Muscle of arm (tissue), 12 donors: Measurements from ENCODE around the gene FAXDC2. TPM values are rescaled to one million over a fixed set of nuclear protein-coding genes. Genes with fewer than 3 reads are reported as not detected.
"Not testable (repeated sequence)": the region's sequence is repeated elsewhere in the genome, so short reads cannot be mapped to it uniquely, and the experiment has no call there.

Experiments used
- DNase-seq: peaks from one replicate; pipeline ENCODE4 v3.0.0-alpha.2; 2013
- polyA plus RNA-seq, 12 donors: library from polyadenylated mRNA; unstranded; fragments of 120-200 nt; gene quantifications; one replicate each; pipeline ENCODE4 v1.2.1, GENCODE V29; 2013; ENCODE audit not compliant: insufficient read length in 12 of 12

FAXDC2 gene
- polyA plus RNA-seq, 12 donors = 5.2 to 24.3 (median 14.9) TPM; not detected in 1

- no peak for DNase-seq
Measured at GRCh38 chr5:154834053-154834452, 16.4 kb downstream of the FAXDC2 start.

DNA sequence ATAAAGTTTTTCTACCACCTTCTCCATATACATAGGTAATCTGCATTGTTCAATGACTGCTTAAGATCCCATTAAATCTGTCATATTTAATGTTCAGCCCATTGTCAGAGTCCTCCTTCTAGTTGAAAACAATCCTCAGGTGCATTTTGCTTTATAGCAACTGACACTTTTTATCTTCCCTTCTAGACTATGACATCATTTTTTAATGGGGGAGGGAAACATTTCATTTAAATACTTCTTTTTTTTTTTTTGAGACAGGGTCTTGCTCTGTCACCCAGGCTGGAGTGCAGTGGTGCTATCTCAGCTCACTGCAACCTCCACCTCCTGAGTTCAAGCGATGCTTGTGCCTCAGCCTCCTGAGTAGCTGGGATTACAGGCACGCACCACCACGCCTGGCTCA, 17.6 kb downstream of the FAXDC2 start:
- not testable (repeated sequence) for DNase-seq

GRCh38 chr5:154831451-154831850, 19.0 kb downstream of the FAXDC2 start:
- DNase-seq = no peak

DNA sequence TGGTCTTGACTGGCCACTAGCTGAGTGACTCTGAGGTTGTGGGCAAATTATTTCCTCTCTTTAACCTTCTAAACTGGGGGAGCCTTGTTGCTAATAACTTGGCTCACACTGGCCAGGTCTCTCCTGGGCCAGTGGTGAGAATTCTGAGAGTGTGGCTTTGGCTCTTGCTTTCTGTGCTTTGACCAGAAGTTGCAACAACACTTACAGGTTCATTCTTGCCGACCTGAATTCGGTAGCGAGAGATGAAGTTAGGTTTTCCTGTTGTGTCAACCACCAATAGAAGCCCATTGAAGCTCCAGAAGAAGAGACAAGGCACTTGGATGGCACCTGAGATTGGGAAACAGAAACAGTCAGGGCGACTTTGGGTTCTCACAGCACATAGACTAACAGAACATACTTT, 19.8 kb downstream of the FAXDC2 start:
- DNase-seq = no peak

- DNase-seq = no peak
Measured at GRCh38 chr5:154830219-154830595, 20.2 kb downstream of the FAXDC2 start.

DNA sequence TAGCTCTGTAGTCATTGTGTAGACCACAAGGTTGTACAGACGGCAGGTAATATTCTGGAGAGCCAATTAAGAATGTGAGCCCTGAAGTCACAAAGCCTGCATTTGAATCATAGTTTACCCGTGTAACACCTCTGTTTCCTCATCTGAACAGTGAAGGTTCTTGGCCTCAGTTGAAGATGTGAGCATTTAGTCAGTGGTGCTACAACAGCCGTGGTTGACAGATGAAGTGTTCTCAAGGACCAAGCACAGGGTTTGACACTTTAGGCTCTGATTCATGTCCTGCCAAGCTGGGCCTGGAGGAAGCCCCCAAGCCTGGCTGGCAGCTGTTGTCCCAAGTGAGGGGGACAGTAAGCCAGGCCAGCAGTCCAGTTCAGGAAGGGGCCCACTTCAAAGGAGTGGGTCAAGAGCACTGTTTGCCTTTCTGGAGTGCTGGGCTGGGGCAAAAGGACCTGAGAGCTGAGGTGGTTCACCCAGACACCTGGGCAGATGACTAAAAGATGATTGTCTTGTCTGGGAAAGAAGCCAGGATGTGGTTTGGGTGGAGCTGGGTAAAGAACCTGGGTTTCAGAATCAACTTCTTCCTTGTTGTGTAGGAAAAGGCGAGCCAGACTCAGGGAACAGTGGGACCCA, 20.7 kb downstream of the FAXDC2 start:
- DNase-seq = no peak

- no peak for DNase-seq
Measured at GRCh38 chr5:154829181-154829588, 21.2 kb downstream of the FAXDC2 start.

- DNase-seq = no peak
Measured at GRCh38 chr5:154824070-154824469, 26.3 kb downstream of the FAXDC2 start.

DNA sequence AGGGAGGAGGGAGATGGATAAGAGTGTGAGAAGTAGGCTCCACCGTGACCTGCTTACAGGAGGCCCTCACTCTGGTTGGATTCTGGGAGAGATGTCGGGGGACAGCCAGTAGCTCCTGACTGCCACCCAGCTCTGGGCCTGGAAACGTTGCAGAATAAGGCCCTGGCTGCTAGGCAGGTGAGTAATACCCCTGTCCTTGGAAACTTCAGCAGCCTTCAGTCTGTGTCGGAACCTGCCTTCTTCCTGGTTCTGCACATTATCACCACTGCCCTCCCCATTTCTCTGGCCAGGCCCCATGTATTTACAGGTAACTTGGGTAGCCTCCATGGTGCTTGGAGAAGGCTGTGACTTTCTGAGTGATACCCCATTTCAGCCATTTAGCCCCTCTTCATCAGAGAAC, 26.8 kb downstream of the FAXDC2 start:
- no peak for DNase-seq

DNA sequence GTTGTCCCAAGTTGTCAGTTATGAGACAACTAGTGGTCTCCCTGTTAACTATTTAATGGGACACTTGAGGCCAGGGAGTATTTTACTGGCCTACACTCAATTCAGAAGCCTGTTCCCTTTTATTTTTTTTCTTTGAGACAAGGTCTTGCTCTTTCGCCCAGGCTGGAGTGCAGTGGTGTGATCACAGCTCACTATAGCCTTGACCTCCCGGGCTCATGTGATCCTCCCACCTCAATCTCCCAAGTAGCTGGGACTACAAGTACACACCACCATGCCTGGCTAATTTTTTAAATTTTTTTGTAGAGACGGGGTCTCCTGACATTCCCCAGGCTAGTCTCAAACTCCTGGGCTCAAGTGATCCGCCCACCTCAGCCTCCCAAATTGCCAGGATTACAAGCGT, 27.5 kb downstream of the FAXDC2 start:
- DNase-seq = not testable (repeated sequence)

- DNase-seq = no peak
Measured at GRCh38 chr5:154820383-154820782, 30.0 kb downstream of the FAXDC2 start.

DNA sequence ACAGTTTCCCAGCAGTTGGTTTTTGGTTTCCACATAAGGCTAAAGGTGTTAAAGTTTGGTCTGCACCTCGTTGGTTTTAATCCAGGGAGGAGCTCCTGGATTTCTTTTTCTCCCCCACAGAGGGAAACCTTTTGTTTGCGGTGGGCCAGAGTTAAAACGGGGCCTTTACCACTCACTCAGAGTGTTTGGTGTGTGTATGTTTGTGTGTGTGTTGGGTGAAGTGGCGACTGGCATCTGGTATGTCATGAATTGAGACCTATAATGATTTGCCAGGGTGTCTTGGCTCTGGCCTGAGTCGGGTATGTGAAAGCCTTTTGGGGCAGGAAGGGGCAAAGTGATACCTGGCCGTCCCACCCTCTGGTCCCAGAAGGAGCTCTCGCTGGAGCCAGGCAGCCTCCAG, 30.9 kb downstream of the FAXDC2 start:
- no peak for DNase-seq

DNA sequence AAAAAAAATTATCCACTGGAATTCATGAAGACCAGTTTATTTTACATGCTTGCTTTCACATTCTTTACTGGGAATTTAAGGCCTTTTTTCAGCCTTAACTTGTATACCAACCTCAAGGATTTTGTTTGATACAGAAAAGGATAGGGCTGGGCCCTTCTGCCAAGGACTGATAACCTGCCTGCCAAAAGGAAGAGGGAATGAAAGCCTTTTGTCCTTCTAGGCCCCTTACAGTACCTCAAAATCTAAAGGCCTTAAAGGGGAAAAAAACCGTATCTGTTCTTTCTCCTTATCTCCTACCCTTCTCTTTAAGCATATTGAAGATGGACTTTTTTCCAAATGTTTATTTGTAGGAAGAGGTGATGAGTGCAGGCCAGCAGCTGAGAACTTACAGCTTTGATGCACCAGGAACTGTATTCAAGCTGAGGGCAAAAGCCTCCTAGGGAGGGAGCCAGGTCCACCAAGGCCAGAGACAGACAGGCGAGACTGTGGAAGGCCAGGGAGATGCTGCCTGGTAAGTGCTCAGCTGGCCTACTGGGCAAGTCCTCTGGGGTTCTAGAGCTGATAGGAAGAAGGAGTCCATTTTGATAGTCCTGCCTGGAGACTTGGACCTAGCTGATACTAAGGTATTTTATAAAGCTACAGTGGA, 31.8 kb downstream of the FAXDC2 start:
- DNase-seq = no peak

GRCh38 chr5:154817815-154818214, 32.6 kb downstream of the FAXDC2 start:
- DNase-seq = no peak

- no peak for DNase-seq
Measured at GRCh38 chr5:154816891-154817492, 33.4 kb downstream of the FAXDC2 start.

- no peak for DNase-seq
Measured at GRCh38 chr5:154815684-154816247, 34.6 kb downstream of the FAXDC2 start.

GRCh38 chr5:154815025-154815424, 35.4 kb downstream of the FAXDC2 start:
- DNase-seq = no peak

GRCh38 chr5:154813736-154814135, 36.7 kb downstream of the FAXDC2 start:
- no peak for DNase-seq

DNA sequence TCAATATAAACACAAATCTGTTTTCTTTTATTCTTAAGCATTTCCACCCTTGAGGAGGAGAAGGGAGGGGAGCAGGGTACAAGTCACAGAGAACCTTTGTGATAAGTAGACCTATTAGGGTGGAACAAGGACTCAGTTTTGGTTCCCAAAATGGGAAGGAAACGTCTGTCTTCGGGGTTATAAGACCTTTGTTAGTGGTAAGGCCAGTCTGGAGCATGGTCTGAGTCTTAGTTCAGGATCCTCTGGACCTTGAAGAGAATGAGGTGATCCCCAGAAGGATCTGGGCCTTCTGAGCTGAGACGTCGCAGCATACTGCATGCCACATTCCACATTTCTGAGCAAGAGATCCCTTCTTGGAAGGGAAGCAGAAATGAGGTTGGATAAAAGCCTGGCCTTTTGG, 37.2 kb downstream of the FAXDC2 start:
- DNase-seq = no peak

GRCh38 chr5:154811653-154812465, 38.5 kb downstream of the FAXDC2 start:
- DNase-seq = peak; percentile 56

DNA sequence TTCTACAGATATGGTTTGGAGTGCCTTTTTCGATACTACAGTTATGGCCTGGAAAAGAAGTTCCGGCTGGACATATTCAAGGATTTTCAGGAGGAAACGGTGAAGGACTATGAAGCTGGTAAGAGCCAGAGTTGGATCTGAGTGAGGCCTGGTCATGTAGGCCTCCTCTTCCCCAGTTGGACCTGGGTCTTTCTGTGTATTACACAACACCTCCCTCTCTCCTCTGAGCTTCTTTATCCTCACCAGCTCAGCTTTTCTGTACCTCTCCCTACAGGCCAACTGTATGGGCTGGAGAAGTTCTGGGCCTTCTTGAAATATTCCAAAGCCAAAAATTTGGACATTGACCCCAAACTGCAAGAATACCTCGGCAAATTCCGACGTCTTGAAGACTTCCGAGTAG, 39.2 kb downstream of the FAXDC2 start:
- DNase-seq = no peak

GRCh38 chr5:154806176-154806575, 44.2 kb downstream of the FAXDC2 start:
- no peak for DNase-seq
